ENCODE data around the gene NPTX2.

DNA sequence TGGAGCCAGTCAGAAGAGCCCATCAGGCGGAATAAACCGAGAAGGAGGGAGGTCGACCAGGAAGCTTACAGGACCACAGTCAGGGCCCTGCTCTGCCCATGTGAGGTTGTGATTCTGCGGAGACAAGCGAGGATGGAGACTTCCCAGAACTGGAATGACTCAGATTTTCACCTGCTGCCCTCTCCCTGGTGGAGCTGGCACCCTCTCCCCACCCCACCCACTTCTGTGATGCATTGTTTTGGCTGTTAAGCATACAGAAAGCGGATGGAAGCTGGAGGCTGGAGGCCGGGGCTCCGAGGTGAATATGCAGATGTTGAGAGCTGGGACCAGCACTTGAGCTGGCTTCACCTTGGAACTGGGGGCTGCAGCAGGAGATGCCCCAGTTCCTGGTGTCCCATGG, 57.4 kb downstream of the NPTX2 start:
- TF ChIP-seq, protein P1, sequence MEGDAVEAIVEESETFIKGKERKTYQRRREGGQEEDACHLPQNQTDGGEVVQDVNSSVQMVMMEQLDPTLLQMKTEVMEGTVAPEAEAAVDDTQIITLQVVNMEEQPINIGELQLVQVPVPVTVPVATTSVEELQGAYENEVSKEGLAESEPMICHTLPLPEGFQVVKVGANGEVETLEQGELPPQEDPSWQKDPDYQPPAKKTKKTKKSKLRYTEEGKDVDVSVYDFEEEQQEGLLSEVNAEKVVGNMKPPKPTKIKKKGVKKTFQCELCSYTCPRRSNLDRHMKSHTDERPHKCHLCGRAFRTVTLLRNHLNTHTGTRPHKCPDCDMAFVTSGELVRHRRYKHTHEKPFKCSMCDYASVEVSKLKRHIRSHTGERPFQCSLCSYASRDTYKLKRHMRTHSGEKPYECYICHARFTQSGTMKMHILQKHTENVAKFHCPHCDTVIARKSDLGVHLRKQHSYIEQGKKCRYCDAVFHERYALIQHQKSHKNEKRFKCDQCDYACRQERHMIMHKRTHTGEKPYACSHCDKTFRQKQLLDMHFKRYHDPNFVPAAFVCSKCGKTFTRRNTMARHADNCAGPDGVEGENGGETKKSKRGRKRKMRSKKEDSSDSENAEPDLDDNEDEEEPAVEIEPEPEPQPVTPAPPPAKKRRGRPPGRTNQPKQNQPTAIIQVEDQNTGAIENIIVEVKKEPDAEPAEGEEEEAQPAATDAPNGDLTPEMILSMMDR (IDR thresholded peaks at IDR 0.05; ENCODE audit: low read depth, low read length): no peak
- no peak for TF ChIP-seq EZH2phosphoT487 (IDR thresholded peaks at IDR 0.05; ENCODE audit: low read depth)
